ENCODE measurements around the gene SBNO2.
A peak's percentile ranks its signal among the peaks of the same experiment; 100 is the strongest.

The SBNO2 gene

DNA sequence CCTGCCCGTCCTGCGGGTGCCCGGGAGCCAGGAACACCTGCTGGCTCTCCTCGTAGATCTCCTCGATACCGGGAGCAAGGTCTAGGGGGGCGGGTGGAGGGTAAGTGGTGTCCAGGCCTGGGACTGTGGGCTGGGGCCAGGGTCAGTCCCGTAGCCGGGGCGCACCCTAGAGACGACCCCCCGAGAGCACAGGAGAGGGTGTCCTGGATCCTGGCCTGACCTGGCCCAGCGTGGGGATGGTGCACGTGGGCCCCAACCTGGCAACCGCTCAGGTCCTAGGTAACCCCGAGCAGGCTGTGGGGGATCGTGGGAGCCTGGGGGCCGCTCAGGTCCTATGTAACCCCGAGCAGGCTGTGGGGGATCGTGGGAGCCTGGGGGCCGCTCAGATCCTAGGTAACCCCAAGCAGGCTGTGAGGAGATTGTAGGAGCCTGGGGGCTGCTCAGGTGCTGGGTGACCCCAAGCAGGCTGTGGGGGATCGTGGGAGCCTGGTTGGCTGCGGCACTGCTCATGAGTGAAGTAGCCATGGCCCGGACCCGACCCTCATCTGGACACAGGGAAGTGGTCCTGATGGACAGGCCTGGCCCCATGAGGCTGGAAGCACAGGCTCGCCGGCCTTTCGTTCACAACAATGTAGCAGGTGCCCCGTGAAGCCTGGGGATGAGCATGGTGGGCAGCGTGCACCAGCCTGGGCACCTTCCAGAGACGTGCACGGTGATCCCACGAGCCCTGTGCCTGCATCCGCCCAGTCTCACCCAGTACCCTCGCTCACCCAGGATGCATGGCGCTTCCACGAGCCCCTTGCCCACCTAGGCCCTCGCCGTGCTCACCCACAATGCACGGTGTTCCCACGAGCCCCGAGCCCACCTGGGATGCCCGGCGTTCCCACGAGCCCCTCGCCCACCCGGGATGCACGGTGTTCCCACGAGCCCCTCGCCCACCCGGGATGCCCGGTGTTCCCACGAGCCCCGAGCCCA, 64.1 kb downstream of the SBNO2 start:
- WGBS (ENCODE audit: insufficient coverage) = 97% methylated on average over 43 of the region's 54 CpGs
- Histone ChIP-seq H3K9me3 (ENCODE audit: control extremely low read depth in 1 of 5, control insufficient read depth in 4 of 5, insufficient read depth in 2 of 5, low read depth in 1 of 5, low read length in 4 of 5) (no peaks in the 10 kb centered on the region), H3K27ac (ENCODE audit: insufficient read depth in 1 of 2, low read depth in 1 of 2, low read length in 2 of 2, poor library complexity in 1 of 2, severe bottlenecking in 2 of 2) (no peak overlapping the region), H3K4me3 (ENCODE audit: control insufficient read depth in 1 of 7, extremely low read depth in 1 of 7, insufficient read depth in 4 of 7, low read depth in 2 of 7, low read length in 6 of 7) (no peak overlapping the region), H3K4me1 (ENCODE audit: control extremely low read depth in 1 of 4, control insufficient read depth in 4 of 4, insufficient read depth in 4 of 4, low read length in 3 of 4) (peaks cover 0 to 24% (median 19%) of the 10 kb centered on the region in 4 experiments), H3K27me3 (replicated peaks in 2 of 5; ENCODE audit: control insufficient read depth in 4 of 5, insufficient read depth in 5 of 5, low read length in 4 of 5) (no peaks in the 10 kb centered on the region), H3K36me3 (ENCODE audit: control insufficient read depth in 4 of 4, insufficient read depth in 4 of 4, low read length in 3 of 4) (peaks cover 2 to 75% (median 45%) of the 10 kb centered on the region in 4 experiments)
- ChIA-PET CTCF (no interaction called here), POLR2A (no interaction called here)
- DNase-seq = no peak

DNA sequence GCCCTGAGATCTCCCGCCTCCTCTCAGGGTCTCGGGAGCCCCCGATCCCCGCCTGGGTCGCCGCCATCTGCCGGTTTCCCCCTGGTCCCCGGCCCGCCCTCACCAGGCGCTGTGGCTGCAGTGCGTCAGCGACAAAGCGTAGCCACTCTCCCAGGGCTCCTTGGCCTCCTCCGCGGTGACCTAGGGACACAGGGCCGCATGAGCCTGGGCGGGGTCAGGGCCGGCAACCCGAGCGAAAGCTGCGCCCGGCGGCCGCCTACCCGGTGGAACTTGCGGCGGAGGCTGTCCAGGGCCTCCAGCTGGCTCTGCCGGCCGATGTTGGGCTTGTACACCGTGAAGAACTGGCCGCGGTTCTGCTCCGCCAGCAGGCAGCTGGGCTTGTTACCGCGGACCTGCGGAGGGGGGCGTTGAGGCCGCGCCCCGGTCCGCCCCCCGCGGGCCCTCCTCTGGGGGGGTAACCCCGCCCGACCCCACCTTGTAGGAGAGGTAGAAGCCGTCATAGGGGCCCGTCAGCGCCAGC, 65.0 kb downstream of the SBNO2 start:
- DNase-seq = no peak
- Histone ChIP-seq H3K36me3 (ENCODE audit: control insufficient read depth in 4 of 4, insufficient read depth in 4 of 4, low read length in 3 of 4) (peaks cover 0 to 71% (median 43%) of the 10 kb centered on the region in 4 experiments), H3K9me3 (ENCODE audit: control extremely low read depth in 1 of 5, control insufficient read depth in 4 of 5, insufficient read depth in 2 of 5, low read depth in 1 of 5, low read length in 4 of 5) (no peaks in the 10 kb centered on the region), H3K27me3 (replicated peaks in 2 of 5; ENCODE audit: control insufficient read depth in 4 of 5, insufficient read depth in 5 of 5, low read length in 4 of 5) (no peaks in the 10 kb centered on the region), H3K4me3 (ENCODE audit: control insufficient read depth in 1 of 7, extremely low read depth in 1 of 7, insufficient read depth in 4 of 7, low read depth in 2 of 7, low read length in 6 of 7) (no peak overlapping the region), H3K4me1 (ENCODE audit: control extremely low read depth in 1 of 4, control insufficient read depth in 4 of 4, insufficient read depth in 4 of 4, low read length in 3 of 4) (peaks cover 0 to 27% (median 21%) of the 10 kb centered on the region in 4 experiments), H3K27ac (ENCODE audit: insufficient read depth in 1 of 2, low read depth in 1 of 2, low read length in 2 of 2, poor library complexity in 1 of 2, severe bottlenecking in 2 of 2) (no peak overlapping the region)
- POLR2A ChIA-PET = no interaction called here
- CTCF ChIA-PET = no interaction called here
- 95% methylated on average over 36 of the region's 48 CpGs for WGBS (ENCODE audit: insufficient coverage)

DNA sequence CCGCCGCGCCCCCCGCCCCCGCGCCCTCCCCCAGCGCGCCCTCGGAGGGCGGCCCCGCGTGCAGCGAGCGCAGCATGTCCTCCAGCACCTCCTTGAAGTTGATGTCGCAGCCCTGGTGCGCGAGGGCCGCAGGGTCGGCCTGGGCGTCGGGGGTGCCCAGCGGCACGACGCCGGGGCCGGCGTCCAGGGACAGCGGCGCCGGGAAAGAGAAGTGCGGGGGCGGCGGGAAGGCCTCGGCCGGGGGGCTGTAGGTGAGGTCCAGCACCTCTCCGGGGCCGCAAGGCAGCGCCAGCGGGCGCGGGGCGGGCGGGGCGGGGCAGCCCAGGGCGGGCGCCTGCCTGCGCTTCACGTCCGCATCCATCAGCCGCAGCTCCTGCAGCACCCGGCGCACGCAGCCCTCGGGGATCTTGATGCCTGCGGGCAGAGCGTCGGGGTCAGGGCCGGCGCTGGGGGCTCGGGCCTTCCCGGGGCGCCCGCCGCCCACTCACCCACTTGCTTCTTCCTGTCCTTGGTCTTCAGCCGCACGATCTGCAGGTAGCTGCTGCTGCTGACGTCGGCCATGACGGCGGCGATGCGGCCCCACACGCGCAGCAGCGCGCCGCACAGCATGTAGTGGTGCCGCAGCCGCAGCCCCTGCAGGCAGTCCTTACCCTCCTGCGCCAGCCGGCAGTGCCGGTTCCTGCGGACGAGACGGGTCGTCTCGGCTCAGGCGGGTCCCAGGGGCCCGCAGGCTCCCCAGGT, 65.6 kb downstream of the SBNO2 start:
- no peaks in the 10 kb centered on the region for H3K27me3 ChIP-seq (replicated peaks in 2 of 5; ENCODE audit: control insufficient read depth in 4 of 5, insufficient read depth in 5 of 5, low read length in 4 of 5)
- H3K36me3 ChIP-seq (ENCODE audit: control insufficient read depth in 4 of 4, insufficient read depth in 4 of 4, low read length in 3 of 4) = peaks cover 0 to 64% (median 41%) of the 10 kb centered on the region in 4 experiments
- DNase-seq = no peak
- peaks cover 0 to 26% (median 19%) of the 10 kb centered on the region in 4 experiments for H3K4me1 ChIP-seq (ENCODE audit: control extremely low read depth in 1 of 4, control insufficient read depth in 4 of 4, insufficient read depth in 4 of 4, low read length in 3 of 4)
- WGBS (ENCODE audit: insufficient coverage) = 96% methylated on average over 77 of the region's 89 CpGs
- ChIA-PET POLR2A (no interaction called here), CTCF (no interaction called here)
- no peak overlapping the region for H3K4me3 ChIP-seq (ENCODE audit: control insufficient read depth in 1 of 7, extremely low read depth in 1 of 7, insufficient read depth in 4 of 7, low read depth in 2 of 7, low read length in 6 of 7)
- no peak overlapping the region for H3K27ac ChIP-seq (ENCODE audit: insufficient read depth in 1 of 2, low read depth in 1 of 2, low read length in 2 of 2, poor library complexity in 1 of 2, severe bottlenecking in 2 of 2)
- no peaks in the 10 kb centered on the region for H3K9me3 ChIP-seq (ENCODE audit: control extremely low read depth in 1 of 5, control insufficient read depth in 4 of 5, insufficient read depth in 2 of 5, low read depth in 1 of 5, low read length in 4 of 5)

DNA sequence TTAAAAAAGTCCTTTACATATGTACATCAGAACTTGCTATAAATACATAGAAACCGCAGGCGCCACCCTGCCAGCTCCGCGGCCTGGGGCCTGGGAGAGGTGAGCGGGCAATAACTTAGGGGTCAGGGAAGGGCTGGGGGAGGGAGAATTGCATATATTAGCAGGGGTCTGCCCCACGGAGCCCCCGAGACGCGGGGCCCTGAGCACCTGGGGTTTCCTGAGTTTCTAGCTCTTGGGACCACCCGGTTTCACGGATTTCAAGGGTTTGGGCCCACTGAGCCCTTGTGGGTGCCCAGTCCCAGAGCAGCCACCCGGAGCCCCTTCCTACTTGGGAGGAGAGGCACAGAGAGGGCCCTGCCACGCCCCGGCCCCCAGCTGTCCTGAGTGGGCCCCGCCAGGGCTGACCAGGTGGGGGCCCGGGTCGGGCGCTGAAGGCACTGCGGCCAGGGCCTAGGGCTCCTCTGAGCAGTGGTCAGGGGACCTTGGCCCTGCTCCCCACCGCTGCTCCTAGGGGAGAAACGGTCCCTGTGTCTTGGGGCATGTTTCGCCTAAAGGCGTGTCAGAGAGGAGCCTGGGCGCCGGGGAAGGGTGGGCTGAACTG, 66.3 kb downstream of the SBNO2 start:
- Histone ChIP-seq H3K4me1 (ENCODE audit: control extremely low read depth in 1 of 4, control insufficient read depth in 4 of 4, insufficient read depth in 4 of 4, low read length in 3 of 4) (peaks cover 0 to 32% (median 20%) of the 10 kb centered on the region in 4 experiments), H3K27ac (ENCODE audit: insufficient read depth in 1 of 2, low read depth in 1 of 2, low read length in 2 of 2, poor library complexity in 1 of 2, severe bottlenecking in 2 of 2) (no peak overlapping the region), H3K27me3 (replicated peaks in 2 of 5; ENCODE audit: control insufficient read depth in 4 of 5, insufficient read depth in 5 of 5, low read length in 4 of 5) (no peaks in the 10 kb centered on the region), H3K9me3 (ENCODE audit: control extremely low read depth in 1 of 5, control insufficient read depth in 4 of 5, insufficient read depth in 2 of 5, low read depth in 1 of 5, low read length in 4 of 5) (no peaks in the 10 kb centered on the region), H3K4me3 (ENCODE audit: control insufficient read depth in 1 of 7, extremely low read depth in 1 of 7, insufficient read depth in 4 of 7, low read depth in 2 of 7, low read length in 6 of 7) (no peak overlapping the region), H3K36me3 (ENCODE audit: control insufficient read depth in 4 of 4, insufficient read depth in 4 of 4, low read length in 3 of 4) (peaks cover 0 to 60% (median 40%) of the 10 kb centered on the region in 4 experiments)
- no peak for DNase-seq
- CTCF ChIA-PET = no interaction called here
- POLR2A ChIA-PET = no interaction called here
- WGBS (ENCODE audit: insufficient coverage) = 97% methylated on average over 21 of the region's 25 CpGs

DNA sequence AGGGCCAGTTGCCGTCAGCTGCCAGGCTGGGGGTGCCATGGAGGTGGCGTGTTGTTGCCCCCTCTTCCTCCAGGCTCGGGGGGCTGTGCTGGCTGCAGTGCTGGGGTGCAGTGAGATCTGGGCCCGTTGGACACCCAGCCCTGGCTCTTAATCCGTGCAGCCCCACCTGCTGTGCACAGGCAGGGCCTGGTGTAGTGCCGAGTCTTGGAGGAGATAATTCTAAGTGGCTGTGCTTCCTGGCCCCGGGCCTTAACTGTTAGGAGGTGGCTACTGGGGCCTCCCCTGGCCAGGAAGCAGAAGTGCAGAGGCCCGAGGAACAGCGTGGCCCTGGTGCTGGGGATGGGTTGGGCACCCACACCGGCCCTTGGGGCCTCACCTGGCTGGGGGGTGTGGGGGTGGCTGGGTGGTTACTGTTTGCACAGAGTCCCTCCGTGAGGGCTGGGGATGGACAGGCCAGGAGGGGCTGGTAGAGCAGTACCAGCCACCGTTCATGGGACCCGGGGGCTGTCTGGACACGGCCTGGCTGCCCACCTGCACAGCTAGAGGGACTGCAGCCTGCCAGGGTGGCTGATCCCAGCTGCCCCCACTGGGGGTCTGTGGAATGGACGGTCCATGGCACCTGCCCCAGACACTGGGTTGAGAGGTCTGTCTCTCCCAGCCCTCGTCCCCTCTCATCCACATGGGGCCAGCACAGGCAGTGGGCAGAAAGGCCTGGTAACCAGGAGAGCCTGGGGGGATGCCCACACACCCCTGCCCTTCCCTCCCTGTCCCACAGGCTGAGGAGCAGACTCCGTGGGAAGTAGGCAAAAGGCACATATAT, 67.0 kb downstream of the SBNO2 start:
- POLR2A ChIA-PET = no interaction called here
- WGBS (ENCODE audit: insufficient coverage) = 71% methylated on average over 11 of the region's 17 CpGs
- Histone ChIP-seq H3K36me3 (ENCODE audit: control insufficient read depth in 4 of 4, insufficient read depth in 4 of 4, low read length in 3 of 4) (peaks cover 0 to 55% (median 34%) of the 10 kb centered on the region in 4 experiments), H3K4me1 (ENCODE audit: control extremely low read depth in 1 of 4, control insufficient read depth in 4 of 4, insufficient read depth in 4 of 4, low read length in 3 of 4) (peaks cover 0 to 39% (median 26%) of the 10 kb centered on the region in 4 experiments), H3K27ac (ENCODE audit: insufficient read depth in 1 of 2, low read depth in 1 of 2, low read length in 2 of 2, poor library complexity in 1 of 2, severe bottlenecking in 2 of 2) (no peak overlapping the region), H3K27me3 (replicated peaks in 2 of 5; ENCODE audit: control insufficient read depth in 4 of 5, insufficient read depth in 5 of 5, low read length in 4 of 5) (no peaks in the 10 kb centered on the region), H3K9me3 (ENCODE audit: control extremely low read depth in 1 of 5, control insufficient read depth in 4 of 5, insufficient read depth in 2 of 5, low read depth in 1 of 5, low read length in 4 of 5) (no peaks in the 10 kb centered on the region), H3K4me3 (ENCODE audit: control insufficient read depth in 1 of 7, extremely low read depth in 1 of 7, insufficient read depth in 4 of 7, low read depth in 2 of 7, low read length in 6 of 7) (no peak overlapping the region)
- CTCF ChIA-PET = interaction anchor here (1.3 to 1.4 kb wide), 2 partner anchors 81 to 137 kb away, joined by 3 read pairs; partner anchors contain the start of gene CNN2
- DNase-seq = peak in 2 of 3 donors; percentile 31 to 45
